ENCODE data around the gene LNPK. TPM values are rescaled to one million over a fixed set of nuclear protein-coding genes. Genes with fewer than 3 reads are reported as not detected.

The LNPK gene
- total RNA-seq, 1 experiment from 2014 or later = 21.9 TPM

DNA sequence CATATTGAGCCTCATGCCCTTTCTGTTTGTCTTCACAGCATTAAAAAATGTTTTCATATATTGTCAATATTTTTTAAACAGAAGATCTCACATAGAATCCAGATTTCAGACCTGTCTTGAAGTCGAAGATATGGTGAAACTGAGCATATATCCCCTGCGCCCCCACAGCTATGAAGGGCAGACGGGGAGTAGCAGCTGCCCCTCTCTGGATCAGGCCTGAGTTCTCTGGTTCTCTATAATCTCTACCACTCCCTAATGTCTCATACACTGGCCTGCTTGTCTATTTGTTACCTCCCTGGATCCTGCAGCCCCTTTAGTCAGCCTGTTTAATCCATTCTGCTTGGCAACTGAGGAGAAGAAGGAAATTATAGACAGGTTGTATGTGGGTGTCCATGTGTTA lies 122.4 kb downstream of the LNPK start:
- Histone ChIP-seq H3K9ac (ENCODE audit: low read length) (no peak overlapping the region), H3K4me2 (ENCODE audit: low read length) (no peak overlapping the region), H3K36me3 (ENCODE audit: low read depth, low read length) (no peaks in the 10 kb centered on the region), H3F3A (ENCODE audit: low read length, unreplicated experiment) (no peaks in the 10 kb centered on the region), H3K4me1 (ENCODE audit: insufficient read depth, low read length) (no peaks in the 10 kb centered on the region), H2AFZ (ENCODE audit: low read length) (no peak overlapping the region), H3K79me2 (ENCODE audit: low read length) (no peaks in the 10 kb centered on the region), H3K27me3 (ENCODE audit: low read length) (peaks cover 35% of the 10 kb centered on the region), H3K27ac (ENCODE audit: low read length) (no peak overlapping the region), H3K9me2 (replicated peaks; ENCODE audit: low read length) (no peaks in the 10 kb centered on the region), H3K4me3 (ENCODE audit: low read length) (no peak overlapping the region), H3K9me3 (ENCODE audit: low read length) (no peaks in the 10 kb centered on the region), H4K20me1 (ENCODE audit: low read length) (no peaks in the 10 kb centered on the region)
- intact Hi-C loops (cut with micrococcal nuclease) = no loop called here
- ChIA-PET POLR2A (ENCODE audit: unreplicated experiment) (no interaction called here), CTCF (no interaction called here)
- ATAC-seq (no peak), DNase-seq (no peak)
- TF ChIP-seq EZH2phosphoT487 (IDR thresholded peaks at IDR 0.05; ENCODE audit: borderline replicate concordance, low read length) (no peak), EZH2 (IDR thresholded peaks at IDR 0.05; ENCODE audit: low read length, unreplicated experiment) (no peak)
- TF ChIP-seq, protein P1, sequence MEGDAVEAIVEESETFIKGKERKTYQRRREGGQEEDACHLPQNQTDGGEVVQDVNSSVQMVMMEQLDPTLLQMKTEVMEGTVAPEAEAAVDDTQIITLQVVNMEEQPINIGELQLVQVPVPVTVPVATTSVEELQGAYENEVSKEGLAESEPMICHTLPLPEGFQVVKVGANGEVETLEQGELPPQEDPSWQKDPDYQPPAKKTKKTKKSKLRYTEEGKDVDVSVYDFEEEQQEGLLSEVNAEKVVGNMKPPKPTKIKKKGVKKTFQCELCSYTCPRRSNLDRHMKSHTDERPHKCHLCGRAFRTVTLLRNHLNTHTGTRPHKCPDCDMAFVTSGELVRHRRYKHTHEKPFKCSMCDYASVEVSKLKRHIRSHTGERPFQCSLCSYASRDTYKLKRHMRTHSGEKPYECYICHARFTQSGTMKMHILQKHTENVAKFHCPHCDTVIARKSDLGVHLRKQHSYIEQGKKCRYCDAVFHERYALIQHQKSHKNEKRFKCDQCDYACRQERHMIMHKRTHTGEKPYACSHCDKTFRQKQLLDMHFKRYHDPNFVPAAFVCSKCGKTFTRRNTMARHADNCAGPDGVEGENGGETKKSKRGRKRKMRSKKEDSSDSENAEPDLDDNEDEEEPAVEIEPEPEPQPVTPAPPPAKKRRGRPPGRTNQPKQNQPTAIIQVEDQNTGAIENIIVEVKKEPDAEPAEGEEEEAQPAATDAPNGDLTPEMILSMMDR (conservative IDR thresholded peaks at IDR 0.05; ENCODE audit: low read depth, low read length) = no peak
- no TSS peak for BruUV-seq (replicated peaks)

DNA sequence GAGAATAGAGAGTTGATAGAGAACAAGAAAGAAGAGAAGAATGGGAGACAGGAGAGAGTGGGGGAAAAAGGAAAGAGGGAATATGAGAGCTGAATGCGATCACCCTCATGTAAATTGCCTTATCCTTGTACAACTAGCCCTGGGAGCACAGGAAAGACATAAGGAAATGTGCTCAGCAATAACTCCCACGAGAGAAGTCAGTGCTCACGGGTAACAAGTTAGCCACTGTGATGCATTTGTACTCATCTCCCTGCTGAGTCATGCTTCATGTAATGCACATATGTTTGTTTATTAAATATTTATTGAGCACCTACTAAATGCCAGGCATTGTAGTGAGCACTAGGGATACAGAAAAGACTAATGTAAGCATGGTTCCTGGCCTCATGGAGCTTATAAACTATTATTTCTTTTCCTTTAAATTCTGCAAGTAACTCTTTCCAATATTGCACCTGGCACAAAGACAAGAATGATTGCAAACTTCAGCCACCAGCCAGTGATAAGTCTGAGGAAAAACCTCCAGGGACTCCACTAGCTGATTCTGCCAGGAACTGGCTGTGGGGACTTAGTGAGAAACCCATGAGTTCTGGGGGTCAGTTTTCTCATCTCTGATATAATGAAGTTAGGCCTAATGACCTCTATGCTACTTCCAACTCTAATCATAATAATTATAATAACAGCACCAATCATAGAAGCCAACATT lies 124.1 kb downstream of the LNPK start:
- DNase-seq (no peak), ATAC-seq (no peak)
- no peaks in the 10 kb centered on the region for H3K79me2 ChIP-seq (ENCODE audit: low read length)
- CTCF ChIA-PET = no interaction called here
- no peak overlapping the region for H3K27ac ChIP-seq (ENCODE audit: low read length)
- no peak overlapping the region for H3K4me2 ChIP-seq (ENCODE audit: low read length)
- no peak overlapping the region for H3K9ac ChIP-seq (ENCODE audit: low read length)
- H3K4me1 ChIP-seq (ENCODE audit: insufficient read depth, low read length) = no peaks in the 10 kb centered on the region
- H3K4me3 ChIP-seq (ENCODE audit: low read length) = no peak overlapping the region
- H3K9me3 ChIP-seq (ENCODE audit: low read length) = no peaks in the 10 kb centered on the region
- no peaks in the 10 kb centered on the region for H3K36me3 ChIP-seq (ENCODE audit: low read depth, low read length)
- no peak overlapping the region for H2AFZ ChIP-seq (ENCODE audit: low read length)
- no TSS peak for BruUV-seq (replicated peaks)
- intact Hi-C loops (cut with micrococcal nuclease) = no loop called here
- no peaks in the 10 kb centered on the region for H3K9me2 ChIP-seq (replicated peaks; ENCODE audit: low read length)
- H3K27me3 ChIP-seq (ENCODE audit: low read length) = peaks cover 41% of the 10 kb centered on the region
- TF ChIP-seq EZH2phosphoT487 (IDR thresholded peaks at IDR 0.05; ENCODE audit: borderline replicate concordance, low read length) = no peak
- TF ChIP-seq, protein P1 (conservative IDR thresholded peaks at IDR 0.05; ENCODE audit: low read depth, low read length) = no peak
- no peak for TF ChIP-seq EZH2 (IDR thresholded peaks at IDR 0.05; ENCODE audit: low read length, unreplicated experiment)
- POLR2A ChIA-PET (ENCODE audit: unreplicated experiment) = no interaction called here
- no peaks in the 10 kb centered on the region for H4K20me1 ChIP-seq (ENCODE audit: low read length)
- H3F3A ChIP-seq (ENCODE audit: low read length, unreplicated experiment) = no peaks in the 10 kb centered on the region

DNA sequence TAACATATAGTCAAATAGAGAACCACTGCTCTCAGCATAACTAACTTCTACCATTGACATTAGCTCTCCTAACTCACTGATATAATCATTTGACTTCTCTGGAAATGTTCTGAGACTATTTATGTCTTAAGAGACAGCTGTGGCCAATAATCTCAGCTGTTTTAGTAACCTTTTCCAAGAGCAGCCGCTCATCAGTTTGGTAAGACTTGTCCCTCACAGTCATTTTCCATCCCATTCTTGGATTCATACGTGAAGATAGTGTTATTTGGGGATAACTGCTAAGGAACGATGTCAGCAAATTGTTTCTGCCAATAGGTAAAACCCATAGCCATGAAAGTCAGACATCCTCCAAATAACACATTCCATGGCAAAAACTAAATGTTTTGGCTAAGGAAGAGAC lies 127.8 kb downstream of the LNPK start:
- no peak overlapping the region for H3K9ac ChIP-seq (ENCODE audit: low read length)
- TF ChIP-seq EZH2 (IDR thresholded peaks at IDR 0.05; ENCODE audit: low read length, unreplicated experiment) (no peak), EZH2phosphoT487 (IDR thresholded peaks at IDR 0.05; ENCODE audit: borderline replicate concordance, low read length) (no peak)
- TF ChIP-seq, protein P1 (conservative IDR thresholded peaks at IDR 0.05; ENCODE audit: low read depth, low read length) = no peak
- no peak overlapping the region for H3K4me2 ChIP-seq (ENCODE audit: low read length)
- peaks cover 41% of the 10 kb centered on the region for H3K27me3 ChIP-seq (ENCODE audit: low read length)
- ChIA-PET POLR2A (ENCODE audit: unreplicated experiment) (no interaction called here), CTCF (no interaction called here)
- ATAC-seq (no peak), DNase-seq (no peak)
- H3F3A ChIP-seq (ENCODE audit: low read length, unreplicated experiment) = no peaks in the 10 kb centered on the region
- BruUV-seq (replicated peaks) = no TSS peak
- no peaks in the 10 kb centered on the region for H3K36me3 ChIP-seq (ENCODE audit: low read depth, low read length)
- H3K9me2 ChIP-seq (replicated peaks; ENCODE audit: low read length) = no peaks in the 10 kb centered on the region
- no peaks in the 10 kb centered on the region for H3K9me3 ChIP-seq (ENCODE audit: low read length)
- no peak overlapping the region for H3K27ac ChIP-seq (ENCODE audit: low read length)
- intact Hi-C loops (cut with micrococcal nuclease) = no loop called here
- no peak overlapping the region for H3K4me3 ChIP-seq (ENCODE audit: low read length)
- no peaks in the 10 kb centered on the region for H3K4me1 ChIP-seq (ENCODE audit: insufficient read depth, low read length)
- no peak overlapping the region for H2AFZ ChIP-seq (ENCODE audit: low read length)
- no peaks in the 10 kb centered on the region for H4K20me1 ChIP-seq (ENCODE audit: low read length)
- H3K79me2 ChIP-seq (ENCODE audit: low read length) = no peaks in the 10 kb centered on the region
